B cell (primary cell): Measurements from ENCODE around the gene MVB12B. TPM values are rescaled to one million over a fixed set of nuclear protein-coding genes. Genes with fewer than 3 reads are reported as not detected.

ENCODE experiments used
- ATAC-seq: fragments of 200-7000 bp; cut with Tn5 transposase; one replicate; pipeline ENCODE4 v1.10.0; 2021; ENCODE audit warnings: low read depth, mild to moderate bottlenecking, moderate number of reproducible peaks, moderate library complexity
- CTCF ChIA-PET: fragments of 350-600 bp; sonication (Branson Sonifier 250); formaldehyde crosslinking; loops from one replicate; lab custom pipeline; 2021; ENCODE audit warnings: antibody characterized with exemption, inconsistent platforms; lab: Charles Lee
- POLR2A ChIA-PET: fragments of 350-600 bp; sonication (Branson Sonifier 250); formaldehyde crosslinking; loops from one replicate; lab custom pipeline; 2021; ENCODE audit warnings: antibody characterized with exemption; lab: Charles Lee
- DNase-seq: peaks from one replicate; pipeline ENCODE4 v3.0.0; 2013
- H2AFZ ChIP-seq: 2 replicates; pipeline ENCODE4 v1.6.1; 2012; ENCODE audit warnings: mild to moderate bottlenecking, low read depth, low read length; ENCODE audit not compliant: insufficient read depth, poor library complexity, severe bottlenecking
- H3K27ac ChIP-seq, 2 donors: 1 replicate in 1 of 2; 2 replicates in 1 of 2; pipeline ENCODE4 v1.5.1; 2012 to 2013; ENCODE audit warnings: low read length in 2 of 2, mild to moderate bottlenecking in 2 of 2, moderate library complexity in 1 of 2
- H3K27me3 ChIP-seq, 4 experiments: fragments of 200-600 bp in 1 of 4; sonication (generic) in 1 of 4; replicated peaks in 1 of 4; 1 replicate in 2 of 4; 2 replicates in 2 of 4; pipeline versions ENCODE4 v1.6.1 to v1.7.0; 2013 to 2016; ENCODE audit warnings: low read length in 3 of 4, mild to moderate bottlenecking in 2 of 4, mixed read lengths in 1 of 4, moderate library complexity in 1 of 4; ENCODE audit not compliant: insufficient read depth in 4 of 4, control insufficient read depth in 3 of 4; ENCODE audit errors: control extremely low read depth in 1 of 4
- H3K36me3 ChIP-seq, 2 experiments: replicated peaks in 1 of 2; 1 replicate in 1 of 2; 2 replicates in 1 of 2; pipeline versions ENCODE4 v1.6.1 to v1.7.1; 2013; ENCODE audit warnings: low read length in 1 of 2; ENCODE audit not compliant: insufficient read depth in 2 of 2, control insufficient read depth in 1 of 2; ENCODE audit errors: control extremely low read depth in 1 of 2, extremely low read depth in 1 of 2
- H3K4me1 ChIP-seq, 2 donors: fragments of 200-600 bp in 1 of 2; sonication (generic) in 1 of 2; 1 replicate in 1 of 2; 2 replicates in 1 of 2; pipeline versions ENCODE4 v1.5.1 to v1.6.1; 2013 to 2017; ENCODE audit warnings: low read length in 2 of 2; ENCODE audit not compliant: control insufficient read depth in 2 of 2, insufficient read depth in 2 of 2
- H3K4me2 ChIP-seq: replicated peaks from 2 replicates; pipeline ENCODE3; 2012; ENCODE audit warnings: mild to moderate bottlenecking, low read depth, low read length; ENCODE audit not compliant: poor library complexity, severe bottlenecking
- H3K4me3 ChIP-seq, 5 experiments: fragments of 200-600 bp in 1 of 5; sonication (generic) in 1 of 5; 1 replicate in 3 of 5; 2 replicates in 2 of 5; pipeline versions ENCODE4 v1.5.1 to v1.7.0; 2011 to 2016; ENCODE audit warnings: low read length in 4 of 5, mild to moderate bottlenecking in 4 of 5, low read depth in 2 of 5, control low read depth in 1 of 5, moderate library complexity in 1 of 5; ENCODE audit not compliant: insufficient read depth in 1 of 5; ENCODE audit errors: control extremely low read depth in 1 of 5, extremely low read depth in 1 of 5
- H3K79me2 ChIP-seq: fragments of 200-600 bp; sonication (generic); one replicate; pipeline ENCODE4 v1.6.0; 2016; ENCODE audit warnings: low read length; ENCODE audit not compliant: control insufficient read depth, insufficient read depth
- H3K9ac ChIP-seq: fragments of 200-600 bp; sonication (generic); 2 replicates; pipeline ENCODE4 v1.6.1; 2017; ENCODE audit warnings: mild to moderate bottlenecking, low read length, moderate library complexity
- H3K9me3 ChIP-seq, 3 donors: one replicate each; pipeline versions ENCODE4 v1.6.1 to v1.7.1; 2013; ENCODE audit warnings: low read length in 2 of 3; ENCODE audit not compliant: control insufficient read depth in 2 of 3, insufficient read depth in 1 of 3; ENCODE audit errors: control extremely low read depth in 1 of 3
- H4K20me1 ChIP-seq: 2 replicates; pipeline ENCODE4 v1.6.0; 2012; ENCODE audit warnings: mild to moderate bottlenecking, low read length; ENCODE audit not compliant: insufficient read depth, control insufficient read depth, poor library complexity, severe bottlenecking
- H3K27ac Mint-ChIP-seq: one replicate; pipeline ENCODE4 v1.8.0; 2021; ENCODE audit warnings: mixed read lengths
- H3K27me3 Mint-ChIP-seq: one replicate; pipeline ENCODE4 v1.8.0; 2021; ENCODE audit warnings: mixed read lengths
- H3K4me1 Mint-ChIP-seq: one replicate; pipeline ENCODE4 v1.8.0; 2021; ENCODE audit warnings: mixed read lengths
- H3K4me3 Mint-ChIP-seq: one replicate; pipeline ENCODE4 v1.8.0; 2021; ENCODE audit warnings: mixed read lengths
- H3K9me3 Mint-ChIP-seq: one replicate; pipeline ENCODE4 v1.8.0; 2022; ENCODE audit warnings: mixed read lengths; ENCODE audit not compliant: insufficient read depth
- CTCF ChIP-seq: fragments of 200-600 bp; IDR thresholded peaks from one replicate; pipeline ENCODE4 v1.8.0; 2022; ENCODE audit warnings: antibody characterized with exemption, mild to moderate bottlenecking
- EZH2 ChIP-seq: IDR thresholded peaks from 2 replicates; pipeline ENCODE4 v1.6.1; 2012; ENCODE audit warnings: borderline replicate concordance, low read depth, mild to moderate bottlenecking, moderate library complexity, low read length; ENCODE audit not compliant: insufficient read depth, poor library complexity, severe bottlenecking
- WGBS: methylation state at CpG from one replicate; pipeline ENCODE4 v1.1.5; 2013; ENCODE audit warnings: missing lambda C conversion rate; ENCODE audit not compliant: insufficient coverage; 5-methylcytosine and 5-hydroxymethylcytosine counted together
- intact Hi-C: fragments of 100-400 bp; cut with micrococcal nuclease; formaldehyde crosslinking; loops from one replicate; pipeline ENCODE4 v1.10.0; 2022
- polyA plus RNA-seq: library from polyadenylated mRNA; depleted of rRNA; stranded (reverse); fragments of >200 nt; gene quantifications from 2 replicates; pipeline ENCODE4 v1.2.3, GENCODE V29; 2012
- total RNA-seq, 2 donors: library from RNA; stranded (reverse); fragments of 120-200 nt in 1 of 2; gene quantifications; 1 replicate in 1 of 2; 2 replicates in 1 of 2; pipeline versions ENCODE4 v1.2.3 to v1.2.4, GENCODE V29; 2013 to 2022

Gene MVB12B
- total and polyA plus RNA-seq, 2 donors (not counting 1 experiment from before 2014, with no cell fraction given) = 1.2 to 9.8 TPM

GRCh38 chr9:126428534-126429175 is 102.0 kb downstream of the MVB12B start:
- Mint-ChIP-seq H3K27ac (no peak overlapping the region), H3K9me3 (no peaks in the 10 kb centered on the region), H3K4me3 (no peak overlapping the region), H3K27me3 (peaks cover 10% of the 10 kb centered on the region), H3K4me1 (peaks cover 14% of the 10 kb centered on the region)
- intact Hi-C loops = no loop called here
- Histone ChIP-seq H3K27ac (no peak overlapping the region), H3K79me2 (no peaks in the 10 kb centered on the region), H3K9ac (no peak overlapping the region), H3K4me3 (no peak overlapping the region), H3K36me3 (no peaks in the 10 kb centered on the region), H4K20me1 (no peaks in the 10 kb centered on the region), H3K9me3 (no peaks in the 10 kb centered on the region), H2AFZ (no peak overlapping the region), H3K4me1 (peaks cover 14% of the 10 kb centered on the region in 2 donors), H3K27me3 (no peaks in the 10 kb centered on the region), H3K4me2 (no peak overlapping the region)
- DNase-seq = no peak
- WGBS = 94% methylated on average over 8 of the region's 9 CpGs
- no peak for TF ChIP-seq EZH2
- no peak for TF ChIP-seq CTCF
- CTCF ChIA-PET = interaction anchor here (0.7 kb wide), 1 partner anchor 140 kb away, joined by 3 read pairs; no protein-coding TSS in a partner anchor
- POLR2A ChIA-PET = no interaction called here
- no peak for ATAC-seq

- Mint-ChIP-seq H3K4me3 (no peak overlapping the region), H3K27me3 (peaks cover 10% of the 10 kb centered on the region), H3K4me1 (peaks cover 14% of the 10 kb centered on the region), H3K9me3 (no peaks in the 10 kb centered on the region), H3K27ac (no peak overlapping the region)
- POLR2A ChIA-PET = no interaction called here
- no peak overlapping the region for H3K4me2 ChIP-seq
- no peaks in the 10 kb centered on the region for H4K20me1 ChIP-seq
- CTCF ChIA-PET = no interaction called here
- no peak overlapping the region for H3K9ac ChIP-seq
- WGBS = 100% methylated on average over 8 of the region's 8 CpGs
- intact Hi-C loops = no loop called here
- ATAC-seq (no peak), DNase-seq (no peak)
- TF ChIP-seq EZH2 = no peak
- no peak for TF ChIP-seq CTCF
- no peak overlapping the region for H3K27ac ChIP-seq
- no peaks in the 10 kb centered on the region for H3K27me3 ChIP-seq
- H3K36me3 ChIP-seq = no peaks in the 10 kb centered on the region
- no peak overlapping the region for H3K4me3 ChIP-seq
- no peak overlapping the region for H2AFZ ChIP-seq
- H3K9me3 ChIP-seq = no peaks in the 10 kb centered on the region
- no peaks in the 10 kb centered on the region for H3K79me2 ChIP-seq
- H3K4me1 ChIP-seq = peaks cover 14% of the 10 kb centered on the region in 2 donors
Measured at GRCh38 chr9:126429190-126429589, 102.6 kb downstream of the MVB12B start.
